Retinal pigment epithelial cell (primary cell): ENCODE data around the gene MRC2.

ENCODE experiments used
- DNase-seq: peaks from one replicate; pipeline ENCODE4 v3.0.0-alpha.2; 2010; ENCODE audit warnings: low read depth
- H3K4me3 ChIP-seq: 2 replicates; pipeline ENCODE4 v1.5.1; 2011; ENCODE audit warnings: mild to moderate bottlenecking, low read length, control low read depth, moderate library complexity
- CTCF ChIP-seq: conservative IDR thresholded peaks from 2 replicates; pipeline ENCODE4 v1.5.1; 2011; ENCODE audit warnings: low read depth, low read length, control low read depth, inconsistent platforms

The MRC2 gene

GRCh38 chr17:62705778-62706597, 78.5 kb downstream of the MRC2 start:
- no peak for DNase-seq
- TF ChIP-seq CTCF = no peak
- H3K4me3 ChIP-seq = no peak overlapping the region

GRCh38 chr17:62706598-62707424, 79.3 kb downstream of the MRC2 start:
- H3K4me3 ChIP-seq = no peak overlapping the region
- no peak for TF ChIP-seq CTCF
- DNase-seq = no peak

- no peak for DNase-seq
- TF ChIP-seq CTCF = no peak
- H3K4me3 ChIP-seq = no peak overlapping the region
These were observed 79.9 kb downstream of the MRC2 start for GRCh38 chr17:62707425-62707739.

DNA sequence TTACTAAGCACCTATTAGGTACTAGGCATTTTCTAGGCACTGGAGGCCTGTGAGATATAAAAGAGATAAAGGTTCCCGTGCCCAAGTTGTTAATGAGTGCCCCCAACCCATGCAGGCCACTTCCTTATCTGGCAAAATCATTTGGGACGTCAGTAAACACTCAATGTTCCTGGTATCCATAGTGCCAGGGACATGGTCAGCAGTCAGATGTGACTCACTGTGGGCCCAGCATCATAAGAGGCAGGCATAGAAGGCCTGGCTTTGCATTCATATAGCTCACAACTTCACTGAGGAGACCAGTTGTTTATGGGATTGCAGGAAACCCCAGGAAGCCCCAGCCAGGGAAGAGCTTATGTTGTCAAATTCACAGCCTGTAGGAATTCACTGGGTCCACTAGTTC, 81.1 kb downstream of the MRC2 start:
- no peak overlapping the region for H3K4me3 ChIP-seq
- TF ChIP-seq CTCF = no peak
- DNase-seq = no peak

- DNase-seq = no peak
- H3K4me3 ChIP-seq = no peak overlapping the region
- TF ChIP-seq CTCF = no peak
These were observed 84.7 kb downstream of the MRC2 start for GRCh38 chr17:62712171-62712581.

DNA sequence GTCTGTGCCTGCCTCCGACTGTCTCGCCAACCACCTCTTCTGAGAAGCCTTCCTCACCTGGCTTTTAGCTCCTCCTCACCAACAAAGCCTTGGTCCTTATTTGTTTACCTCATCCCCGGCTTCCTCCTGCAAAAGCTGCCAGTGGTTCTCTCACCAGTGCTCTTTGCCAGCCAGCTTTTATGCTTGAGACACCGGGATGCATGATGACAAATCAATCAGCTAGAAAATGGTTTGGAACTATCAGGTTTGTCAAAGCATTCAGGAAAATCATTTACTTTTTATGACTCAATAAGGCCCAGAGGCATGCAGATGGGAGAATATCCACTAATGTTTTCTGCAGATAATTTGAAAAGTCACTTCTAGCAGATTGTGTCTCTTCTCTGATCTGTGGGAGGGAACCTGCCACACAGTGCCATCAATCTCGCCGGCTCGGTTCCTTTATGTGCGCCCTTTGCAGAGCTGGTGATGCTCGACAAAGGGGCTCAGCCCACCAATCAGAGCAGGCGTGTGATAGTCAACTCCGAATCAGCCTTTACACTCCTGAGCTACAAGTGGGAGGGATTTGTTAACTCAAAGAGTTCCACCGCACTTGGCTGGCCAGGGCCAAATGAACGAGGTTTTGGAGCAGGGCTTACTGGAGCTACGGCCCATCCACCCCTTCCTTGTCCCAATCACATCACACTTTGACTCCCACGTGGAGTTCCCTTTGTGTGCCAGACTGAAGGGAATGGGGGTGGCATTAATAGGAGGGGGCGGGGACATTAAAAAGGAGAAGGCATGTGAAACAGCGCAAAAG, 85.8 kb downstream of the MRC2 start:
- no peak for DNase-seq
- no peak for TF ChIP-seq CTCF
- H3K4me3 ChIP-seq = no peak overlapping the region
